ENCODE results near the gene MAP3K3. TPM values are rescaled to one million over a fixed set of nuclear protein-coding genes. Genes with fewer than 3 reads are reported as not detected.

MAP3K3 gene
- total and polyA plus RNA-seq, 4 donors, result 24.5 to 56.3 (median 41.5) TPM

GRCh38 chr17:63697341-63698286 lies 75.4 kb downstream of the MAP3K3 start:
- Histone ChIP-seq H3K4me1 (ENCODE audit: control insufficient read depth in 5 of 5, insufficient read depth in 5 of 5, low read length in 5 of 5) (peaks cover 0 to 36% (median 8%) of the 10 kb centered on the region in 5 donors), H3K4me3 (no peak overlapping the region), H3K27me3 (ENCODE audit: control insufficient read depth in 3 of 3, insufficient read depth in 3 of 3, low read length in 2 of 3) (no peaks in the 10 kb centered on the region), H3K9me3 (ENCODE audit: control insufficient read depth in 4 of 4, insufficient read depth in 3 of 4, low read length in 3 of 4) (no peaks in the 10 kb centered on the region), H3K27ac (ENCODE audit: low read depth in 1 of 2, low read length in 1 of 2) (peak overlapping the region in 1 of 2 donors; percentile 12), H3K36me3 (ENCODE audit: control insufficient read depth in 4 of 4, insufficient read depth in 4 of 4, low read length in 4 of 4) (peaks cover 0 to 15% (median 4%) of the 10 kb centered on the region in 4 donors), H3K9ac (ENCODE audit: insufficient read depth in 1 of 2, low read length in 2 of 2) (no peak overlapping the region)
- DNase-seq (peak in 1 of 3 donors; percentile 38), ATAC-seq (ENCODE audit: insufficient read depth, low FRiP score) (peak; percentile 8)
- TF ChIP-seq CTCF (IDR thresholded peaks at IDR 0.05; ENCODE audit: control extremely low read depth, extremely low read depth), result peak; percentile 28
- 46 to 55% methylated on average over 21 to 22 of the region's 22 CpGs for WGBS, 2 donors

- H3K4me3 ChIP-seq, result peak overlapping the region; percentile 11
- no peaks in the 10 kb centered on the region for H3K9me3 ChIP-seq (ENCODE audit: control insufficient read depth in 4 of 4, insufficient read depth in 3 of 4, low read length in 3 of 4)
- peaks cover 0 to 41% (median 8%) of the 10 kb centered on the region in 5 donors for H3K4me1 ChIP-seq (ENCODE audit: control insufficient read depth in 5 of 5, insufficient read depth in 5 of 5, low read length in 5 of 5)
- TF ChIP-seq CTCF (IDR thresholded peaks at IDR 0.05; ENCODE audit: control extremely low read depth, extremely low read depth), result no peak
- WGBS, 2 donors, result 9 to 29% methylated on average over 17 to 24 of the region's 24 CpGs
- peak overlapping the region in 1 of 2 donors; percentile 58 for H3K27ac ChIP-seq (ENCODE audit: low read depth in 1 of 2, low read length in 1 of 2)
- H3K9ac ChIP-seq (ENCODE audit: insufficient read depth in 1 of 2, low read length in 2 of 2), result no peak overlapping the region
- ATAC-seq (ENCODE audit: insufficient read depth, low FRiP score), result no peak
- no peaks in the 10 kb centered on the region for H3K27me3 ChIP-seq (ENCODE audit: control insufficient read depth in 3 of 3, insufficient read depth in 3 of 3, low read length in 2 of 3)
- H3K36me3 ChIP-seq (ENCODE audit: control insufficient read depth in 4 of 4, insufficient read depth in 4 of 4, low read length in 4 of 4), result peaks cover 0 to 17% (median 5%) of the 10 kb centered on the region in 4 donors
- DNase-seq, result no peak
These were observed 76.2 kb downstream of the MAP3K3 start for GRCh38 chr17:63698381-63698885.

DNA sequence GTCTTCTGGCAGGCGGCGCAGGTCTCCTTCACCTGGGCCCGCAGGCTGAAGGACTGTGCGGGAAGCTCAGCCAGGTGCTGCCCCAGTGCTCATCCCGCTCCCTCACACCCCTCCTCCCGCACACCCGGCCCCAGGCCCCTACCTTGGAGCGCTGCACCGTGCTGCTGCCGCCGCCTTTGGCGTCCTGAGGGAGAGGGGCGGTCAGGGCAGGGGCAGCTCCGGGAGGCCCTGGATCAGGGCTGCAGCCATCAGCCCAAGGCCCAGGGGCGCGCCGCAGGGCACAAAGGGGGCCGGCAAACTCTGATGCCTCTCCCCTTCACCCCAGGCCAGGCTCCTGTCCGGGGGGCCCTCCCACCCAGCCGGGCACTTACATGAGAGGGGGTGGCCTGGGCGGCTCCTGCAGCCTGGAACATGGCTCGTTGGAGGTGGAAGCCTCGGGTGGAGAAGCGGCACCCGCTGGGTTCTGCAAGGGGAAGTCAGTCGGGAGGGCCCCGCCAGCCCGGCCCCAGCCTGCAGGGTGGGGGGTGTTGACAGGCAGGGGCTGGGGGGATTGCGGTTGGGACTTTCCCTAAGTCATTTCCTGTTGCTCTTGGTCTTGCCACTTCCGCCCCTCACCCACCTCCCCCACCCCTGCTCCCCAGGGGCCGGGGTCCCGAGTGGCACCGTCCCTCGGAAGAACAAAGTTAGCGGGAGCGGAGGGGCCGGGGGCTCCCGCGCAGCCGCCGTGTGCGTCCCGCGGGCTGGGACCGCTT lies 76.8 kb downstream of the MAP3K3 start:
- TF ChIP-seq CTCF (IDR thresholded peaks at IDR 0.05; ENCODE audit: control extremely low read depth, extremely low read depth), result no peak
- 3 to 6% methylated on average over 35 to 45 of the region's 45 CpGs for WGBS, 2 donors
- H3K9me3 ChIP-seq (ENCODE audit: control insufficient read depth in 4 of 4, insufficient read depth in 3 of 4, low read length in 3 of 4), result no peaks in the 10 kb centered on the region
- H3K27ac ChIP-seq (ENCODE audit: low read depth in 1 of 2, low read length in 1 of 2), result peak overlapping the region; percentile 36 to 60
- ATAC-seq (ENCODE audit: insufficient read depth, low FRiP score) (peak; percentile 13), DNase-seq (peak; percentile 55 to 75 (median 69))
- H3K27me3 ChIP-seq (ENCODE audit: control insufficient read depth in 3 of 3, insufficient read depth in 3 of 3, low read length in 2 of 3), result no peaks in the 10 kb centered on the region
- H3K4me3 ChIP-seq, result peak overlapping the region; percentile 11
- H3K4me1 ChIP-seq (ENCODE audit: control insufficient read depth in 5 of 5, insufficient read depth in 5 of 5, low read length in 5 of 5), result peaks cover 0 to 41% (median 8%) of the 10 kb centered on the region in 5 donors
- peaks cover 0 to 18% (median 9%) of the 10 kb centered on the region in 4 donors for H3K36me3 ChIP-seq (ENCODE audit: control insufficient read depth in 4 of 4, insufficient read depth in 4 of 4, low read length in 4 of 4)
- H3K9ac ChIP-seq (ENCODE audit: insufficient read depth in 1 of 2, low read length in 2 of 2), result no peak overlapping the region
